ENCODE results near the gene CACNA2D1.

The CACNA2D1 gene

GRCh38 chr7:82331234-82331633 lies 112.3 kb downstream of the CACNA2D1 start:
- no peak for DNase-seq

- DNase-seq, result no peak
These were observed 112.8 kb downstream of the CACNA2D1 start for GRCh38 chr7:82330706-82331215.

- no peak for DNase-seq
These were observed 115.7 kb downstream of the CACNA2D1 start for GRCh38 chr7:82327898-82328297.

GRCh38 chr7:82325416-82325815 lies 118.2 kb downstream of the CACNA2D1 start:
- DNase-seq, result no peak

GRCh38 chr7:82323806-82324205 lies 119.8 kb downstream of the CACNA2D1 start:
- DNase-seq, result no peak

- DNase-seq, result peak; percentile 94
These were observed 123.9 kb downstream of the CACNA2D1 start for GRCh38 chr7:82319674-82320118.

- DNase-seq, result no peak
These were observed 124.8 kb downstream of the CACNA2D1 start for GRCh38 chr7:82318786-82319185.

GRCh38 chr7:82317760-82318159 lies 125.8 kb downstream of the CACNA2D1 start:
- no peak for DNase-seq

- no peak for DNase-seq
These were observed 126.3 kb downstream of the CACNA2D1 start for GRCh38 chr7:82317257-82317721.

GRCh38 chr7:82313269-82313668 lies 130.3 kb downstream of the CACNA2D1 start:
- DNase-seq, result no peak

GRCh38 chr7:82312646-82313045 lies 130.9 kb downstream of the CACNA2D1 start:
- no peak for DNase-seq

- DNase-seq, result no peak
These were observed 138.1 kb downstream of the CACNA2D1 start for GRCh38 chr7:82305347-82306005.

- no peak for DNase-seq
These were observed 148.7 kb downstream of the CACNA2D1 start for GRCh38 chr7:82294865-82295264.

GRCh38 chr7:82294382-82294784 lies 149.2 kb downstream of the CACNA2D1 start:
- DNase-seq, result no peak

GRCh38 chr7:82293467-82293866 lies 150.1 kb downstream of the CACNA2D1 start:
- no peak for DNase-seq

- DNase-seq, result no peak
These were observed 151.6 kb downstream of the CACNA2D1 start for GRCh38 chr7:82291931-82292330.

- DNase-seq, result no peak
These were observed 153.7 kb downstream of the CACNA2D1 start for GRCh38 chr7:82289889-82290288.

GRCh38 chr7:82289152-82289535 lies 154.4 kb downstream of the CACNA2D1 start:
- DNase-seq, result no peak

- no peak for DNase-seq
These were observed 156.8 kb downstream of the CACNA2D1 start for GRCh38 chr7:82286798-82287140.

- no peak for DNase-seq
These were observed 157.3 kb downstream of the CACNA2D1 start for GRCh38 chr7:82286096-82286797.

GRCh38 chr7:82284936-82285519 lies 158.5 kb downstream of the CACNA2D1 start:
- DNase-seq, result no peak

- DNase-seq, result peak; percentile 91
These were observed 168.2 kb downstream of the CACNA2D1 start for GRCh38 chr7:82275342-82275741.

GRCh38 chr7:82274681-82275080 lies 168.9 kb downstream of the CACNA2D1 start:
- no peak for DNase-seq

GRCh38 chr7:82273886-82274285 lies 169.7 kb downstream of the CACNA2D1 start:
- DNase-seq, result peak; percentile 24
